Measurements from ENCODE around the gene SLC9A4. TPM values are rescaled to one million over a fixed set of nuclear protein-coding genes. Genes with fewer than 3 reads are reported as not detected.

The SLC9A4 gene
- total RNA-seq, 1 donor from 2014 or later, result 0.11 TPM

GRCh38 chr2:102522890-102523289 lies 49.9 kb downstream of the SLC9A4 start:
- Mint-ChIP-seq H3K27ac (no peak overlapping the region), H3K4me1 (no peaks in the 10 kb centered on the region), H3K36me3 (ENCODE audit: low read depth) (no peaks in the 10 kb centered on the region), H3K4me3 (no peak overlapping the region), H3K9me3 (no peaks in the 10 kb centered on the region), H3K27me3 (peaks cover 4% of the 10 kb centered on the region)
- DNase-seq (no peak), ATAC-seq (ENCODE audit: low read depth) (no peak)
- intact Hi-C loops (cut with micrococcal nuclease), result loop anchor here (5.0 kb wide), 1 partner anchor 51 kb away; the partner anchor contains the start of gene SLC9A4
- ChIA-PET CTCF (no interaction called here), POLR2A (no interaction called here)
- TF ChIP-seq CTCF (IDR thresholded peaks at IDR 0.05), result no peak

GRCh38 chr2:102523651-102524050 lies 50.6 kb downstream of the SLC9A4 start:
- no peak overlapping the region for H3K4me3 Mint-ChIP-seq
- ATAC-seq (ENCODE audit: low read depth) (no peak), DNase-seq (no peak)
- intact Hi-C loops (cut with micrococcal nuclease), result loop anchor here (5.0 kb wide), 1 partner anchor 51 kb away; the partner anchor contains the start of gene SLC9A4
- CTCF ChIA-PET, result no interaction called here
- no peaks in the 10 kb centered on the region for H3K9me3 Mint-ChIP-seq
- H3K36me3 Mint-ChIP-seq (ENCODE audit: low read depth), result no peaks in the 10 kb centered on the region
- peaks cover 4% of the 10 kb centered on the region for H3K27me3 Mint-ChIP-seq
- POLR2A ChIA-PET, result no interaction called here
- TF ChIP-seq CTCF (IDR thresholded peaks at IDR 0.05), result no peak
- no peaks in the 10 kb centered on the region for H3K4me1 Mint-ChIP-seq
- H3K27ac Mint-ChIP-seq, result no peak overlapping the region

GRCh38 chr2:102527086-102527485 lies 54.1 kb downstream of the SLC9A4 start:
- no peak overlapping the region for H3K4me3 Mint-ChIP-seq
- ChIA-PET CTCF (no interaction called here), POLR2A (no interaction called here)
- no peaks in the 10 kb centered on the region for H3K9me3 Mint-ChIP-seq
- no peak for ATAC-seq (ENCODE audit: low read depth)
- no peaks in the 10 kb centered on the region for H3K36me3 Mint-ChIP-seq (ENCODE audit: low read depth)
- H3K27me3 Mint-ChIP-seq, result no peaks in the 10 kb centered on the region
- H3K4me1 Mint-ChIP-seq, result no peaks in the 10 kb centered on the region
- no peak overlapping the region for H3K27ac Mint-ChIP-seq
- TF ChIP-seq CTCF (IDR thresholded peaks at IDR 0.05), result no peak
- no peak for DNase-seq
- intact Hi-C loops (cut with micrococcal nuclease), result no loop called here

GRCh38 chr2:102538491-102538890 lies 65.5 kb downstream of the SLC9A4 start:
- CTCF ChIA-PET, result no interaction called here
- H3K9me3 Mint-ChIP-seq, result no peaks in the 10 kb centered on the region
- no peak overlapping the region for H3K27ac Mint-ChIP-seq
- no peak for DNase-seq
- no peak overlapping the region for H3K4me3 Mint-ChIP-seq
- peaks cover 17% of the 10 kb centered on the region for H3K27me3 Mint-ChIP-seq
- H3K36me3 Mint-ChIP-seq (ENCODE audit: low read depth), result no peaks in the 10 kb centered on the region
- ATAC-seq (ENCODE audit: low read depth), result no peak
- intact Hi-C loops (cut with micrococcal nuclease), result no loop called here
- no peaks in the 10 kb centered on the region for H3K4me1 Mint-ChIP-seq
- POLR2A ChIA-PET, result no interaction called here
- TF ChIP-seq CTCF (IDR thresholded peaks at IDR 0.05), result no peak

- Mint-ChIP-seq H3K4me1 (no peaks in the 10 kb centered on the region), H3K4me3 (no peak overlapping the region), H3K27ac (no peak overlapping the region), H3K9me3 (no peaks in the 10 kb centered on the region), H3K27me3 (peaks cover 13% of the 10 kb centered on the region), H3K36me3 (ENCODE audit: low read depth) (no peaks in the 10 kb centered on the region)
- no peak for ATAC-seq (ENCODE audit: low read depth)
- DNase-seq, result no peak
- TF ChIP-seq CTCF (IDR thresholded peaks at IDR 0.05), result no peak
- ChIA-PET POLR2A (no interaction called here), CTCF (no interaction called here)
- intact Hi-C loops (cut with micrococcal nuclease), result no loop called here
Observed at GRCh38 chr2:102540882-102541281, 67.9 kb downstream of the SLC9A4 start.
